GM23248 (cell line): Measurements from ENCODE around the gene MECR. TPM values are rescaled to one million over a fixed set of nuclear protein-coding genes. Genes with fewer than 3 reads are reported as not detected.
"Not testable (repeated sequence)": the region's sequence is repeated elsewhere in the genome, so short reads cannot be mapped to it uniquely, and the experiment has no call there.

Experiments used
- DNase-seq: peaks from one replicate; pipeline ENCODE4 v3.0.0-alpha.2; 2015
- H2AFZ ChIP-seq: fragments of 200-600 bp; sonication (generic); 2 replicates; pipeline ENCODE4 v1.6.1; 2016; ENCODE audit warnings: antibody characterized with exemption
- H3F3A ChIP-seq: fragments of 200-600 bp; sonication (generic); 2 replicates; pipeline ENCODE4 v1.6.1; 2016; ENCODE audit warnings: mild to moderate bottlenecking, antibody characterized with exemption, mixed run types; ENCODE audit not compliant: insufficient read depth
- H3K27ac ChIP-seq: fragments of 200-600 bp; sonication (generic); 2 replicates; pipeline ENCODE4 v1.5.1; 2016; ENCODE audit warnings: mild to moderate bottlenecking
- H3K27me3 ChIP-seq: fragments of 200-600 bp; sonication (generic); replicated peaks from 2 replicates; pipeline ENCODE4 v1.6.1; 2016; ENCODE audit warnings: mild to moderate bottlenecking; ENCODE audit not compliant: insufficient read depth
- H3K36me3 ChIP-seq: fragments of 200-600 bp; sonication (generic); 2 replicates; pipeline ENCODE4 v1.6.1; 2016; ENCODE audit warnings: low read depth, mild to moderate bottlenecking
- H3K4me1 ChIP-seq: fragments of 200-600 bp; sonication (generic); 2 replicates; pipeline ENCODE4 v1.6.1; 2016; ENCODE audit warnings: mild to moderate bottlenecking; ENCODE audit not compliant: insufficient read depth
- H3K4me2 ChIP-seq: fragments of 200-600 bp; sonication (generic); one replicate; pipeline ENCODE4 v1.6.1; 2016; ENCODE audit warnings: mild to moderate bottlenecking; ENCODE audit not compliant: unreplicated experiment
- H3K4me3 ChIP-seq: fragments of 200-600 bp; sonication (generic); 2 replicates; pipeline ENCODE4 v1.5.1; 2016; ENCODE audit warnings: mild to moderate bottlenecking
- H3K79me2 ChIP-seq: fragments of 200-600 bp; sonication (generic); 2 replicates; pipeline ENCODE4 v1.6.1; 2016; ENCODE audit warnings: mild to moderate bottlenecking; ENCODE audit not compliant: insufficient read depth
- H3K9ac ChIP-seq: fragments of 200-600 bp; sonication (generic); 2 replicates; pipeline ENCODE4 v1.6.1; 2016; ENCODE audit warnings: mild to moderate bottlenecking
- H3K9me2 ChIP-seq: fragments of 200-600 bp; sonication (generic); 2 replicates; pipeline ENCODE4 v1.6.1; 2016; ENCODE audit warnings: mixed run types, mild to moderate bottlenecking, moderate library complexity; ENCODE audit not compliant: insufficient read depth
- H3K9me3 ChIP-seq: fragments of 200-600 bp; sonication (generic); one replicate; pipeline ENCODE4 v1.6.1; 2017; ENCODE audit warnings: low read depth
- H4K20me1 ChIP-seq: fragments of 200-600 bp; sonication (generic); 2 replicates; pipeline ENCODE4 v1.6.0; 2016; ENCODE audit not compliant: insufficient read depth
- EZH2 ChIP-seq: fragments of 200-600 bp; sonication (generic); IDR thresholded peaks from 2 replicates; pipeline ENCODE4 v1.6.1; 2018; ENCODE audit warnings: antibody characterized with exemption, mild to moderate bottlenecking; ENCODE audit not compliant: insufficient read depth, poor library complexity, severe bottlenecking
- EZH2phosphoT487 ChIP-seq: fragments of 200-600 bp; sonication (generic); IDR thresholded peaks from 2 replicates; pipeline ENCODE4 v1.6.1; 2018; ENCODE audit warnings: antibody characterized with exemption, moderate library complexity, mild to moderate bottlenecking, low read depth; ENCODE audit not compliant: insufficient read depth
- WGBS, 2 experiments: methylation state at CpG; one replicate each; pipeline ENCODE4 v1.1.6; 2015 to 2017; ENCODE audit warnings: low lambda C conversion rate in 2 of 2, low coverage in 1 of 2; ENCODE audit errors: missing lambda C conversion rate in 2 of 2; 5-methylcytosine and 5-hydroxymethylcytosine counted together
- in situ Hi-C: fragments of 300-500 bp; cut with MboI; formaldehyde crosslinking; loops from 2 replicates; pipeline ENCODE4 v1.15.0; 2020
- polyA plus RNA-seq: library from polyadenylated mRNA; unstranded; fragments of >200 nt; fragmentation: Nextera tagmentation; extraction: Ambion mirVana; gene quantifications from 2 replicates; pipeline ENCODE4 v1.2.1, GENCODE V29; 2016
- total RNA-seq: library from RNA; depleted of rRNA; stranded (reverse); fragments of >200 nt; shearing (Covaris generic); gene quantifications from 2 replicates; pipeline ENCODE4 v1.2.3, GENCODE V29; 2014

The MECR gene
- total and polyA plus RNA-seq, 2 experiments from 2014 or later, result 19.1 to 43.3 TPM

DNA sequence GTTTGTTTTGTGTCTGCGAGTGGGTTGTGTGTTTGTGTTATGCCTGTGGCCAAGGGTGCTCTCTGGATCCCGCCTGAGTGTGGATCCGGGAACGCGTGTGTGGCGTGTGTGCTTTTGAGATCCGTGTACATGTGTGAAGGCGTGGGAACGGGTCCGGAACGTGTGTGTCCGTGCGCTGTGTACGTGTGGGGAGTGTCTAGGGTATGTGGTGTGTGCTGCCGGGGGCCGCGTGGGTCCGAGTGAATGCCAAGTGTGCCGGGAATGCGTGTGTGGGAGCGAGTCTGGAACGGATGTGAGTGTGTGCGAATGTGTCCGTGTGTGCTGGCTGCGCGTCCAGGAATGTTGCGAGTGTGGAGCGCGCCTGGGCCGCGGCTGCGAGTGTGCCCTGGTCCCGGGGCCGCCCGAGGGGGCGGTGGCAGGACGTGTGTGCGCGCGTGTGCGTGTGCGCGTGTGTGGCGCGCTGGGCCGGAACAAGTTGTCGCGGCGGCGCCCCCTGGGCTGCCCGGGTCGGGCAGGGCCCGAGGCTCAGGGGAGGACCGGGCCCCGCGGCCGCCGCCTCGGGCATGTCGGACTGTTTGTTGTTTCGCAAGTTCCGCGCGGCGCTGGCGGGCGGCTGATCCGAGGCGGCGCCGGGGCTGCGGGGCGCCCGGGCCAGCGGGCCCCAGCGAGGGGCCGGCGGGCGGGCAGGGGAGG lies 6.5 kb upstream of the MECR start:
- Histone ChIP-seq H3K9me2 (no peaks in the 10 kb centered on the region), H3K36me3 (no peaks in the 10 kb centered on the region), H3F3A (peaks cover 10% of the 10 kb centered on the region), H3K9ac (peak overlapping the region; percentile 81), H3K4me3 (peak overlapping the region; percentile 86), H3K4me1 (peaks cover 10% of the 10 kb centered on the region; the same call in 1 of the 2 replicates), H3K9me3 (no peaks in the 10 kb centered on the region), H4K20me1 (no peaks in the 10 kb centered on the region), H3K4me2 (peak overlapping the region; percentile 100), H3K27me3 (no peaks in the 10 kb centered on the region), H3K79me2 (no peaks in the 10 kb centered on the region), H3K27ac (no peak overlapping the region), H2AFZ (peak overlapping the region; percentile 91)
- 0 to 1% methylated on average over 44 to 59 of the region's 79 CpGs for WGBS, 2 experiments
- in situ Hi-C loops, result loop anchor here (25.0 kb wide), 2 partner anchors 450 to 1475 kb away; partner anchors contain the start of gene MATN1
- peak; percentile 73 for DNase-seq
- no peak for TF ChIP-seq EZH2phosphoT487
- no peak for TF ChIP-seq EZH2

DNA sequence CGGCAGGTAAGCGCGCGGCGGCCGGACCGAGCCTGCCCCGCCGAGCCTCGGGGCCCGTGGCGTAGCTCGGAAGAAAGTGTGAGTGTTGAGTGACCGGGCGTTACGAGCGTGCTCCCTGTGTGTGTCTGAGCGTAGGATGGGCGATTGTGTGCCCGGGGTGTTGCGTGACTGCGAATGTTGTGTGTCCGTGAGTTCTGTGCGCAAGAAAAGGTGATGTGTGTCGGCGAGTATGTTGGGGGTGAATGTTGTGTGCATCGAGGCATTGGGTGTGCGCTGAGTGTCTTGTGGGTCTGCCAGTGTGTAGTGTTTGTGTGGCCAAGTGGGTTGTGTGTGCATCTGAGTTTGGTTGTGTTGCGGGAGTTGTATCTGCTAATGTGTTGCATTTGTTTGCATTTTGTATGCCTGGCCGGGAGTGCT lies 6.0 kb upstream of the MECR start:
- TF ChIP-seq EZH2 (no peak), EZH2phosphoT487 (no peak)
- H3K4me2 ChIP-seq, result peak overlapping the region; percentile 100
- no peak overlapping the region for H3K27ac ChIP-seq
- no peaks in the 10 kb centered on the region for H3K9me2 ChIP-seq
- no peak for DNase-seq
- H3K79me2 ChIP-seq, result no peaks in the 10 kb centered on the region
- 2% methylated on average over 21 to 30 of the region's 30 CpGs for WGBS, 2 experiments
- in situ Hi-C loops, result loop anchor here (25.0 kb wide), 2 partner anchors 451 to 1476 kb away; partner anchors contain the start of gene MATN1
- H3K27me3 ChIP-seq, result no peaks in the 10 kb centered on the region
- H3K4me3 ChIP-seq, result peak overlapping the region; percentile 86
- H2AFZ ChIP-seq, result peak overlapping the region; percentile 91
- no peaks in the 10 kb centered on the region for H3K9me3 ChIP-seq
- H3K36me3 ChIP-seq, result no peaks in the 10 kb centered on the region
- peaks cover 10% of the 10 kb centered on the region; the same call in 1 of the 2 replicates for H3K4me1 ChIP-seq
- H4K20me1 ChIP-seq, result no peaks in the 10 kb centered on the region
- H3K9ac ChIP-seq, result peak overlapping the region; percentile 81
- H3F3A ChIP-seq, result peaks cover 10% of the 10 kb centered on the region

DNA sequence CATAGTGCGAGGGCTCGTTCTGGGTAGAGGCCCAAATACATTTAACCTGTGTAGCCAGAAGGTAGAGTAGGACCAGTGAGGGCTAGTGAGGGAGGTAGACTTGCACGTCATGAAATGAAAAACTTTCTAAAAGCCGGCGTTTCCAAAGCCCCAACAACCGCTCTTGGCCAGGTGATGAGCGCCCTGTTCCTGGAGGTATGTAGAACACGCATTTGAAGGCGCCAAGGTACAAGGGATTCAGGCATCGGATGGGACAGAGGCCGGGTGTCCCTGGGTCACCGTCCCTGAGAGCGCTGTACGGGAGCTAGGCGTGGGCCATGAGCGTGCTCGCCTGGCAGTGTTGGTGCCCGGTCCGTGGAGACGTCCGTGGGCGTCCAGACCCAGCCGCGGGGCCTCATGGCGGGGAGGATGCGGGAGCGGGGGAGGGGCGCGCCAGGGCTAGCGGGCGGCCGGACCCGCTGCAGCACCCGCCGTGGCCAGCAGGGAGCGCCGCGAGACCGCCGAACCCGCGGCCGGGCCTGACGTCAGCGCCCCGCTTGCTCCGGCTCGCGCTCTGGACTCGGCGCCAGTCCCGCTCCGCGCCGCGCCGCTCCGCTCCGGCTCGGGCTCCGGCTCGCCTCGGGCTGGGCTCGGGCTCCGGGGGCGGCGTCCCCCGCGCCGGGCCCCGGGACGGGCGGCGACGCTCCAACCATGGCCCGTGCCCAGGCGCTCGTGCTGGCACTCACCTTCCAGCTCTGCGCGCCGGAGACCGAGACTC lies 5.4 kb upstream of the MECR start, which contains the start of gene PTPRU:
TSS of gene PTPRU (plus strand) at position 568 of the 757 bp plus-strand sequence. CDS start at position 691, 123 bp downstream.
- no peaks in the 10 kb centered on the region for H4K20me1 ChIP-seq
- WGBS, 2 experiments, result 5% methylated on average over 56 to 64 of the region's 82 CpGs
- H3K4me2 ChIP-seq, result peak within 1 kb of the TSS; percentile 100
- H3K27me3 ChIP-seq, result no peaks in the 10 kb centered on the region
- TF ChIP-seq EZH2 (no peak), EZH2phosphoT487 (no peak)
- no peaks in the 10 kb centered on the region for H3K9me3 ChIP-seq
- H3K9ac ChIP-seq, result peak within 1 kb of the TSS; percentile 81
- H3K36me3 ChIP-seq, result no peaks in the 10 kb centered on the region
- H3K4me3 ChIP-seq, result peak within 1 kb of the TSS; percentile 86
- no peaks in the 10 kb centered on the region for H3K79me2 ChIP-seq
- peak; percentile 90 for DNase-seq
- H3F3A ChIP-seq, result peaks cover 10% of the 10 kb centered on the region
- H2AFZ ChIP-seq, result peak within 1 kb of the TSS; percentile 91
- in situ Hi-C loops, result loop anchor here (25.0 kb wide), 2 partner anchors 451 to 1476 kb away; partner anchors contain the start of gene MATN1
- H3K27ac ChIP-seq, result no peak within 1 kb of the TSS
- H3K9me2 ChIP-seq, result no peaks in the 10 kb centered on the region
- peaks cover 12% of the 10 kb centered on the region; the same call in 1 of the 2 replicates for H3K4me1 ChIP-seq

GRCh38 chr1:29234881-29235280 lies 4.1 kb upstream of the MECR start:
- DNase-seq, H3K79me2 ChIP-seq, H2AFZ ChIP-seq, H3K9ac ChIP-seq, H3K36me3 ChIP-seq, H3F3A ChIP-seq, H3K9me3 ChIP-seq, H3K27ac ChIP-seq, H3K4me3 ChIP-seq, H3K4me2 ChIP-seq, H3K9me2 ChIP-seq, H4K20me1 ChIP-seq, H3K27me3 ChIP-seq: not testable (repeated sequence)
- H3K4me1 ChIP-seq, result peaks cover 13% of the 10 kb centered on the region; the same call in 1 of the 2 replicates
- in situ Hi-C loops, result loop anchor here (25.0 kb wide), 2 partner anchors 452 to 1477 kb away; partner anchors contain the start of gene MATN1
- 83 to 84% methylated on average over 9 of the region's 9 CpGs for WGBS, 2 experiments
